Neural cell (in vitro differentiated cells): Measurements from ENCODE around the gene MUL1.

Experiments
- MXI1 ChIP-seq: fragments of 450-650 bp; conservative IDR thresholded peaks from 2 replicates; pipeline ENCODE4 v1.6.1; 2014; ENCODE audit warnings: antibody characterized with exemption, mild to moderate bottlenecking; ENCODE audit not compliant: poor library complexity, severe bottlenecking
- TF ChIP-seq, protein P1 (sequence below): fragments of 450-650 bp; IDR thresholded peaks from 2 replicates; pipeline ENCODE4 v1.5.1; 2014; ENCODE audit warnings: antibody characterized with exemption, mild to moderate bottlenecking, moderate library complexity; ENCODE audit not compliant: poor library complexity, severe bottlenecking
- TF ChIP-seq, protein P2 (sequence below): IDR thresholded peaks from 2 replicates; pipeline ENCODE4 v1.6.1; 2012; ENCODE audit warnings: borderline replicate concordance

DNA sequence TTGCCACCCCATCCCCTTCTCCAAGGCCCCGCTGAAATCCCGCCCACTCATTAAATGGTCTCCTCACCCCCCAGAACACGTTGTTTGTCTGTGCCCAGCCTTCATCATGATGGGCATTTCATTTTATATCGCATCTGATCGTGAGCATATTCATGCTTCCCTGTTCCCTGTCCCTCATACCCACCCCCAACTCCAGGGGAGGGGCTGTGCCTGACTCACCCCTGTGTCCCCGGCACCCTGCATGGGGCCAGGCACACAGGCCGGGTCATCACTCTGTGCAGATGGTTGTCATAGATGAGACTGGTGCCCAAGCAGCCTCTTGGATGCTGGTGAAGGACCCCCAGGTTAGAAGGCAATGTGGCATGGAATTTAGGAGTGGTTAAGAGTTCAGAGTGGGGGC lies 33.0 kb downstream of the MUL1 start:
- TF ChIP-seq, protein P1, sequence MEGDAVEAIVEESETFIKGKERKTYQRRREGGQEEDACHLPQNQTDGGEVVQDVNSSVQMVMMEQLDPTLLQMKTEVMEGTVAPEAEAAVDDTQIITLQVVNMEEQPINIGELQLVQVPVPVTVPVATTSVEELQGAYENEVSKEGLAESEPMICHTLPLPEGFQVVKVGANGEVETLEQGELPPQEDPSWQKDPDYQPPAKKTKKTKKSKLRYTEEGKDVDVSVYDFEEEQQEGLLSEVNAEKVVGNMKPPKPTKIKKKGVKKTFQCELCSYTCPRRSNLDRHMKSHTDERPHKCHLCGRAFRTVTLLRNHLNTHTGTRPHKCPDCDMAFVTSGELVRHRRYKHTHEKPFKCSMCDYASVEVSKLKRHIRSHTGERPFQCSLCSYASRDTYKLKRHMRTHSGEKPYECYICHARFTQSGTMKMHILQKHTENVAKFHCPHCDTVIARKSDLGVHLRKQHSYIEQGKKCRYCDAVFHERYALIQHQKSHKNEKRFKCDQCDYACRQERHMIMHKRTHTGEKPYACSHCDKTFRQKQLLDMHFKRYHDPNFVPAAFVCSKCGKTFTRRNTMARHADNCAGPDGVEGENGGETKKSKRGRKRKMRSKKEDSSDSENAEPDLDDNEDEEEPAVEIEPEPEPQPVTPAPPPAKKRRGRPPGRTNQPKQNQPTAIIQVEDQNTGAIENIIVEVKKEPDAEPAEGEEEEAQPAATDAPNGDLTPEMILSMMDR: no peak
- TF ChIP-seq, protein P2, sequence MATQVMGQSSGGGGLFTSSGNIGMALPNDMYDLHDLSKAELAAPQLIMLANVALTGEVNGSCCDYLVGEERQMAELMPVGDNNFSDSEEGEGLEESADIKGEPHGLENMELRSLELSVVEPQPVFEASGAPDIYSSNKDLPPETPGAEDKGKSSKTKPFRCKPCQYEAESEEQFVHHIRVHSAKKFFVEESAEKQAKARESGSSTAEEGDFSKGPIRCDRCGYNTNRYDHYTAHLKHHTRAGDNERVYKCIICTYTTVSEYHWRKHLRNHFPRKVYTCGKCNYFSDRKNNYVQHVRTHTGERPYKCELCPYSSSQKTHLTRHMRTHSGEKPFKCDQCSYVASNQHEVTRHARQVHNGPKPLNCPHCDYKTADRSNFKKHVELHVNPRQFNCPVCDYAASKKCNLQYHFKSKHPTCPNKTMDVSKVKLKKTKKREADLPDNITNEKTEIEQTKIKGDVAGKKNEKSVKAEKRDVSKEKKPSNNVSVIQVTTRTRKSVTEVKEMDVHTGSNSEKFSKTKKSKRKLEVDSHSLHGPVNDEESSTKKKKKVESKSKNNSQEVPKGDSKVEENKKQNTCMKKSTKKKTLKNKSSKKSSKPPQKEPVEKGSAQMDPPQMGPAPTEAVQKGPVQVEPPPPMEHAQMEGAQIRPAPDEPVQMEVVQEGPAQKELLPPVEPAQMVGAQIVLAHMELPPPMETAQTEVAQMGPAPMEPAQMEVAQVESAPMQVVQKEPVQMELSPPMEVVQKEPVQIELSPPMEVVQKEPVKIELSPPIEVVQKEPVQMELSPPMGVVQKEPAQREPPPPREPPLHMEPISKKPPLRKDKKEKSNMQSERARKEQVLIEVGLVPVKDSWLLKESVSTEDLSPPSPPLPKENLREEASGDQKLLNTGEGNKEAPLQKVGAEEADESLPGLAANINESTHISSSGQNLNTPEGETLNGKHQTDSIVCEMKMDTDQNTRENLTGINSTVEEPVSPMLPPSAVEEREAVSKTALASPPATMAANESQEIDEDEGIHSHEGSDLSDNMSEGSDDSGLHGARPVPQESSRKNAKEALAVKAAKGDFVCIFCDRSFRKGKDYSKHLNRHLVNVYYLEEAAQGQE: no peak
- no peak for TF ChIP-seq MXI1
